GM12801 (cell line): ENCODE data around the gene MARVELD1.

Source experiments
- TF ChIP-seq, protein P1 (sequence below): IDR thresholded peaks from one replicate; pipeline ENCODE4 v1.5.1; 2011; ENCODE audit warnings: control low read depth; ENCODE audit not compliant: insufficient read length; ENCODE audit errors: extremely low read depth

The MARVELD1 gene

DNA sequence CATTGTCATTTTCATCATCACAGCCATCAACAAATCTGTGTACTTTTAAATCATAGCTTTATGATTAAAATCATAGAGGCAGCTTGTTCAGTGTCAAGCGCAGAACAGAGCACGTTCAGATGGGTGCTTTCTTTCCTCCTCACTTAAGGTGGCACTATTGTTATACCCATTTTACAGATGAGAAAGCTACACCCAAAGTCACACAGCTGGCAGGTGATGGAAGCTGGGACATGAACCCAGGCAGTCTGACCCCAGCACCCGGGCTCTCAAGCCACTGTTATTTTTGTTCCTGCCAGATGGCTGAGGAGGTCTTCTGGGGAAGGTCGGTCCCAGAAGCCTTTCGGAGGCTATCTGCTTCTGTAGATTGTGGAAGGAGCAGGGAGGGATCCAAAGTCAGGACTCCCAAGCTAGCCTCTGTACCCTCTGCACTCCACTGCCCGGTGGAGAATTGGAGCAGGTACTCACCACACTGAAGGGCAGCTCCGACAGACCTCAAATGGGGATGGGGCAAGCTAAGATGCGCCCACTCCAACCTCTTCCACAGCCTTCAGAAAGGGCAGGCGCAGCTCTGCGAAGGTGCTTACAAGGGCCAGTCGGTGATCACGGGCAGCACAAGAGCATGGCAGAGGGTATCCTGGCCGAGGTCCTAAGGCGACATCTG is 27.1 kb upstream of the MARVELD1 start:
- TF ChIP-seq, protein P1, sequence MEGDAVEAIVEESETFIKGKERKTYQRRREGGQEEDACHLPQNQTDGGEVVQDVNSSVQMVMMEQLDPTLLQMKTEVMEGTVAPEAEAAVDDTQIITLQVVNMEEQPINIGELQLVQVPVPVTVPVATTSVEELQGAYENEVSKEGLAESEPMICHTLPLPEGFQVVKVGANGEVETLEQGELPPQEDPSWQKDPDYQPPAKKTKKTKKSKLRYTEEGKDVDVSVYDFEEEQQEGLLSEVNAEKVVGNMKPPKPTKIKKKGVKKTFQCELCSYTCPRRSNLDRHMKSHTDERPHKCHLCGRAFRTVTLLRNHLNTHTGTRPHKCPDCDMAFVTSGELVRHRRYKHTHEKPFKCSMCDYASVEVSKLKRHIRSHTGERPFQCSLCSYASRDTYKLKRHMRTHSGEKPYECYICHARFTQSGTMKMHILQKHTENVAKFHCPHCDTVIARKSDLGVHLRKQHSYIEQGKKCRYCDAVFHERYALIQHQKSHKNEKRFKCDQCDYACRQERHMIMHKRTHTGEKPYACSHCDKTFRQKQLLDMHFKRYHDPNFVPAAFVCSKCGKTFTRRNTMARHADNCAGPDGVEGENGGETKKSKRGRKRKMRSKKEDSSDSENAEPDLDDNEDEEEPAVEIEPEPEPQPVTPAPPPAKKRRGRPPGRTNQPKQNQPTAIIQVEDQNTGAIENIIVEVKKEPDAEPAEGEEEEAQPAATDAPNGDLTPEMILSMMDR: no peak

GRCh38 chr10:97686962-97687784 is 26.4 kb upstream of the MARVELD1 start, which contains the start of gene AVPI1:
AVPI1 (minus strand) TSS chr10:97687241; CDS start chr10:97679905, 7,336 bp downstream.
- TF ChIP-seq, protein P1: no peak

- TF ChIP-seq, protein P1: no peak
Measured at GRCh38 chr10:97687785-97688781, 25.4 kb upstream of the MARVELD1 start.

- TF ChIP-seq, protein P1: no peak
Measured at GRCh38 chr10:97689559-97690020, 23.9 kb upstream of the MARVELD1 start.

- TF ChIP-seq, protein P1: no peak
Measured at GRCh38 chr10:97690133-97690532, 23.4 kb upstream of the MARVELD1 start.

- TF ChIP-seq, protein P1: no peak
Measured at GRCh38 chr10:97701438-97702069, 12.0 kb upstream of the MARVELD1 start.
